Non-pigmented ciliary epithelial cell (primary cell): Measurements from ENCODE around the gene ATP13A4.
"Not testable (repeated sequence)": the region's sequence is repeated elsewhere in the genome, so short reads cannot be mapped to it uniquely, and the experiment has no call there.

Source experiments
- DNase-seq: peaks from one replicate; pipeline ENCODE4 v3.0.0-alpha.2; 2010; ENCODE audit warnings: low read depth

The ATP13A4 gene

DNA sequence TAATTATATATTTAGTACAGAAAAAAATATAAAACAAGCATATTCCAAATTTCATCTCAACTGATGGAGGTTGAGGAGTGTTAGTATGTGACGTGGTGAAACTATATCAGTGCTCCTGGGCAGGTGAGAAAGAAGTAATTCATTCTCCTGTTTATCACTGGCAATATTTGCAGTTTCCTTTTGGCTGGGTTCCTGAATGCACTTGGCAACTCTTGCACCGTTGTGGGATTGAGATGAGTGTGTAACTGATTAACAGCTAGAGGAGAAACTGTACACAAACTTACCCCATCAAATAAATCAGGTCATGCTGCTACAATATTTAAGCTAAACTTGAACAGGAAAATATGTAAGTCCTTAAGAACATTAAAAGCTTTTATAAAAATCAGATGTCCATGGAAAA lies 2.1 kb upstream of the ATP13A4 start:
- DNase-seq, result no peak

- no peak for DNase-seq
Measured at GRCh38 chr3:193553586-193553985, 1.1 kb downstream of the ATP13A4 start.

DNA sequence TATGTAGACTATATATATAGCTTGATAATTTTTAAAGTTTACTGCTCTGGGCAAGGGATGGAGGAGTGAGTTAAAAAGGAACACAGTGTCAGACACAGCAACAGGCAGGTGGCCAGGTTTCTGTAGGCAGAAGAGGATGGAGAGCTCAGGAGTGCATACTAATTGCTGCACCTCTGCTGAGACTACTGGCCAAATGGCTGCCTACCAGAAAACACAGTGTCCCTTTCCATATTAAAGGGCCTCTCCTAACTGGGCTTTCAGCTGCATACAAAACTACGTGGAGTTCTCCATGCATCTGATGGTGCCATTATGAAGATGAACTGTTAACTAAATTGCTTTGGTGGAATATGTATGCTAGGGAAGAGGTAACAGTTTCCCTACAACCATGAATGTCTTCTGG lies 1.8 kb downstream of the ATP13A4 start:
- no peak for DNase-seq

- no peak for DNase-seq
Measured at GRCh38 chr3:193548406-193548805, 6.3 kb downstream of the ATP13A4 start.

- no peak for DNase-seq
Measured at GRCh38 chr3:193546129-193546528, 8.6 kb downstream of the ATP13A4 start.

DNA sequence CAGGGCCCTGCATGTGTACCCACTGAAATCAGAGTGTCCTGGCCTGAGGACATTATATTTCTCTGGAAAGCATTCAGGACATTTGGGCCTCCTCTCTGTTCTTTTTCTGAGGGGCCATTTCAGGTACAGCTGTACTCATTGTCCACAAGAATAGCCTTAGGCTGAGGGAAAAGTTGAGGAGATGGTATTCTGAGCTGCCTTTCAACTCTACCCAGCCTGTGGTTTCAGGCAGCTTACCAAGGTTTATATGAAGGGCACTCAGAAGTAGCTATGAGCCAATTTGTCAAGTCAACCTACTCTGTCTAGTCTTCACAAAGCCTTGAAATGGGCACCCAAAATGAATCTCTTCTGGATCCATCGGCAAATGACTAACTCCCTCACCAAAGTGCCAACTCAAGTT lies 9.4 kb downstream of the ATP13A4 start:
- no peak for DNase-seq

DNA sequence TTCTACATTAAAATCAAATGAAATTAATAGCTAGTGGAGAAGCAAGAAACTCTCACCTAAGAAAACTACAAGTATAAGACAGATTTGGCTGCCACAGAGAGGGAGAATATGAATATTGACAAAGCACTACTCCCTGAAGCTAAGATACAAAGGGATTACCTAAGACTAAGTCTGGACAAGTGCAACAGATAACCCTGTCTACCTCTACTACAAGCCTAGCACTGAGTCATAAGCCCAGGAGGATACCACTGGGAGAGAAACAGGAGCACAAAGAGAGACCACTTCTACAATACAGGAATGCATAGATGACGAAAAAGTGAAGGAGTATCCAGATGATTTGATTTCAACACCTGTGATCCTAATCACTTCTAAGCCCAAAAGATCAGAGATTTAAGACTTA lies 10.4 kb downstream of the ATP13A4 start:
- no peak for DNase-seq

GRCh38 chr3:193530231-193531165 lies 24.2 kb downstream of the ATP13A4 start:
- no peak for DNase-seq

DNA sequence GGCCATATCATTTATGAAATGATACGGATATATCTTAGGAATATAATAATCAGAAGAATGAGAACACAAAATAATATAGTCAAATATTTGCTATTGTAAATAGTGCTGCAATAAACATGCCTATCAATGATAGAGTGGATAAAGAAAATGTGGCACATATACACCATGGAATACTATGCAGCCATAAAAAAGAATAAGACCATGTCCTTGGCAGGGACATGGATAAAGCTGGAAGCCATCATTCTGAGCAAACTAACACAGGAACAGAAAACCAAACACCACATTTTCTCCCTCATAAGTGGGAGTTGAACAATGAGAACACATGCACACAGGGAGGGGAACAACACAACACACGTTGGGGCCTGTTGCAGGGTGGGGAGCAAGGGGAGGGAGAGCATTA lies 28.6 kb downstream of the ATP13A4 start:
- not testable (repeated sequence) for DNase-seq

DNA sequence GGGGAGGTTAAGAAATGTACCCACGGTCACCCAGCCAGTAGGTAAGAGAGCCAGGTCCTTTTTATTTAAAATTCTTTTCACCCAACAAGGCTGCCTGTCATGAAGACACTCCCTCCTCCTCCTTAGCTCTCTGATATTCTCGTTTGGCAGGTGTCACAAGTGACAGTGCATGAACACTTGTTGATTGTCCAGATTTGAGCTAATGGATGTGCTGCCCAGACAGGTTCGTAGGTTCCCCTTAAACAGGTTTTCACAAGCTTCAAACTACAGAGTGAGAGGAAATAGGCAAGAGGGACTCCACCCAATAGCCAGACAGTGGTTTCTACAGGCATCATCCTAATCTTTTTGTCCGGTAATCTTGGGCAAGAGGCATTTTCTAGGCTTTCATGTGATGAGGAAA lies 32.2 kb downstream of the ATP13A4 start:
- DNase-seq, result no peak

DNA sequence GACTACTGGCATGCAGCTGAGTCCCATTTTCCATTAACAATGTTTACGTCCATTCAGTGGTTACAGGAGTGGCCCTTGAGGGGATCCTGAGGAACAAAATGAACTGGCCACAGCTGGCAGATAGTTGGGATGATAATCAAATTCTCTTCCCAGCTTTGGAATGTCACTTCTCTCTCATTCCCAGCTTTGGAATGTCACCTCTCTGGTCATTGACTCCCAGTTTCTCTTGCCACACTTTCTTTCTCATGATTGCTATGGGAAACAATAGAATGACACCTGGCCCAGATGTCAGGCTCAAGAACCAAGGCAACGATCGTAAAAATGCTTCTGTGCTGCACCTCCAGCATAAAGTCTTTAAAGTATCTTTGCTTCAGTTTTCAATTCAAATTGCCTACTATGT lies 34.0 kb downstream of the ATP13A4 start:
- no peak for DNase-seq

DNA sequence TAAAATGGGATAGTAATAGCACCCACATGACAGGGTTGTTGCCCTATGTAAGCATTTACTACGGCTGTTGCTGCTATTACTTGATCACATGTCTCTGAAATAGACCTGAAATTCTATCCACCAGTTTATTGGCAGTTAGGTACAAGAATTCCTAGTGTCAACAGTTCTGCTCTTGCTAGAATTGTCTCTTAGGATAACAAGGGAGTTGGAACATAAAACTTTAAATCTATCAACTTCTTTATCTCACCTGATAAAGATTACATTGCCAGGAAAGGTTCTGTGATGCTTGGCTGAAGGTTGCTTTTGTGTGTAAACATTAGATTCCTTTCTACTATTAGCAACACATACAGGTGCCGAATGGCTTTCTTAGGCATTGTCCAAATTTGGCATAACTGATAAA lies 38.7 kb downstream of the ATP13A4 start:
- no peak for DNase-seq

DNA sequence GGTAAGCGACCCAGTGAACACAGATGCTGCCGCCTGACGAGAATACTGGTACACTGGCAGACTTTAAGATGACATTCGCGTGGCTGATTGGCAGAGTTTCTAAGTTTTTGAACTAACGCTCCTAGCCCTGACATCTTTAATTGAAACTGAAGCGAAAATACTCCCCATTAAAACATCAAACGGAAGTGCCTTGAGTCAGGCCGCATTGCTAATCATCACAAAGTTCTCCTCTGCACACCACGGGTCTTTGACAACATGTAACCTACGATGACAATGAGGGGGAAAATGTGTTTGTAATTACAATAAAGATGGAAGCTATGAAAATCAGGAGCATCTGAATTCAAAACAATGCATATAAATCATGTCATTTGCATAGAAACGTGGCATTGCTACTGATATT lies 44.5 kb downstream of the ATP13A4 start:
- no peak for DNase-seq

- no peak for DNase-seq
Measured at GRCh38 chr3:193509103-193509965, 45.4 kb downstream of the ATP13A4 start.

DNA sequence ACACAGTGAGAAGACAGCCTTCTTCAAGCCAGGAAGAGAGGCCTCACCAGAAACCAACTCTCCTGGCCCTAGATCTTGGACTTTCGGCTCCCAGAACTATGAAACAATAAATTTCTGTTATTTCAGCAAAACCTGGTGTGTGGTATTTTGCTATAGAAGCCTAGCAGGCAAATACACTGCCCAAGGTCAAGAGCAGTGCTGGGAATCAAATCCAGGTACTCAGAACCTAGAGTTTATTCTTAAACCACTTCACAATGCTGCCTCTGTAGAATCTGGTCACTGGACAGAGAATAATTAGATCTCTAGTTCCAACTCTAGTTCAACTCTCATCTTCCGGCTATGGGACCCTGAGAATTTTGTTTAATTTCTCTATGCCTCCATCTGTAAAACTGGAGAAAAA lies 46.6 kb downstream of the ATP13A4 start:
- DNase-seq, result no peak

DNA sequence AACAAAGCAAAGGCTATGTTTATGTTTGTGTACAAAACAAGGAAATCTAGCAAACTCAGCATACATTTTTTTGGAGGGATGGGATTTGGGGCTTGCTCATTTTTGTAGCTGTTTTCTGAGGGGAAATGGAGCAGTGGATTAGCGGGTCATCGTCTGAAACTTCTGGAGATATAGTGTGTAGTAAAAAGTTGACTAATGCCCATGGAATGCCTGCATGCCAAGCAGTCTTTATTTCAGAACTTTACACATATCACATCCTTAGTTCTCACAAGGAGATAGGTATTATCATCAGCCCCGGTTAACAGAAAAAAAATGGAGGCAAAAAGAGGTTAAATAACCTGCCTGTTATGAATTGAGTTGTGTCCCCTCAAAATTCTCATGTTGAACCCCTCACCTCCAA lies 47.1 kb downstream of the ATP13A4 start:
- DNase-seq, result no peak

DNA sequence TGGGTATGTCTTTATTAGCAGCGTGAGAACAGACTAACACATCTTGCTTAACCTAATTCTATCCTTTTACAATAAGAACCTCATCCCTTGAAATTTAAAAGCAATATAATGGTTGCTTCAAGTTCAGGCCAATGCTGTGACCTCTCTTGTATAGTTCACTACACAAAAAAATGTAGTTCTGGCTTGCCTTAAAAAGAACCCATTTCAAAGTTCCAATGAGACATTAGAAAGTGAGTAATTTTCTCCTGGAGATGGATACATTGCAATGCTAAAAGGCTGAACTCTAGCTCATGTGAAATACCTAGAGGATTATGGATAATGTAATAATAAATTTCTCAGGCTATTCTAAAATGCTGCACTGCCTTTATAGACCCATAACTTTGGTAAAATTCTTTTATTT lies 47.8 kb downstream of the ATP13A4 start:
- DNase-seq, result no peak

DNA sequence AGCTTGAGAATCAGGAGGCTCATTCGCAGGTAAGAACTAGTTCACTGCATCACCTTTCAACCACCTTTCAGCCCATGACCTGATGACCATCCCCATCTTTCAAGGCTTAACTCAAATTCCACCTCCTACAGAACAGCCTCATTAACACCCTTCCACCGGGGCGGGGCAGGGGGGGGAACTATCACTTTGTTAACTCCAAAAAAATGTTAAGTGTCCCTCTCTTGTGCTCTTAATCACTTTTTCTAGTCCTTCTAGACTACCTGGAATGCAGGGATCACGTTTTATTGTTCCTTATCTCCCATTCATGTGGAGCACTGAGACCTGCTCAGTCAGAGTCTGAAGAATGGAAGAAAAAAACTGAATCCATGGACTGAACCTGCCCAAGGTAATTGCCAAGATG lies 51.8 kb downstream of the ATP13A4 start:
- DNase-seq, result no peak

- no peak for DNase-seq
Measured at GRCh38 chr3:193499801-193500485, 54.8 kb downstream of the ATP13A4 start.

DNA sequence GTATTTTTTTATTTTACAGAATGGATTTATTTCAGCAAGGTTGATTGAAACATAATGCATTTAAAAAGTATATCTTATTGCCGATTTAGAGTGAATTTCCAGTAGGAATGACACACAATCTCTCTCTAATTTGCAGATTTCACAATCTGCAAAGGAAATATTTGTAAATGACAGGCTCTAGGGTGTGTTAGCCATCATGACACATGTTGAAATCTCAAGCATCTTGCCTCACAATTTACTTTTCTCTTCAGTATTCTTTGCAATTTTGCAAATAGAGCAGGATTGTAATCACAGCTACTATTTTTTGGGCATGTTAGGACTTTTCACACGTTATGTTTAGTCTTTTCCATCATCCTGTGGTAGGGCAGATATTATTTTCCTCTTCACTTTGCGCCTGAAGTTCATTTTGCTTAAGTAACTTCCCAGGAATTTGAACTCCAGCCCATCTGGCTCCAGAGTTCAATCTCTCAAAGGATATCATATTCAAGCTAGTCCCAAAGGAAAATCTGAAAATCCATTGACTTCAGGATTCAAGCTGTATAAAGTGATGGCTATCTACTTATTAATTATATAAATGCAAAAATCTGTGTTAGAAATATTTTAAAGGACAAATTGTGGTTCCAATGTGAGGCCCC lies 55.4 kb downstream of the ATP13A4 start:
- no peak for DNase-seq

DNA sequence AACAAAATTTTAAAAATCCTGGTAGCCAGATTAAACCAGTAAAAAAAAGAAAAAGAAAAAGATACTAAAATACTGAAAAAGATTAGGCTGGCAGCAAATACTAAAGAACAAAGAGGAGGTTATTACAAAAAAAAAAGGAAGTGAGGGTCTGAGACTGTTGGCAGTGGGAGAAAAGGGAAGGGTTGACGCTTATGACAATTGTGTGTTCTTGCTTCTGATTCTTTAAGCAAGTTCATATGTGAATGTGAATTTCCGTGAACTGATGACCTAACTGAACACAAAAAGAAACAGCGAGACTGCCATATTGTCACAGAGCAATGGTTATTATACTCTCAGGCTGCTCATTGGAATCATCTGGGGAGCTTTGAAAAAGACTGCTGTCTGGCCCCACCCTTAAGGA lies 56.5 kb downstream of the ATP13A4 start:
- DNase-seq, result no peak

DNA sequence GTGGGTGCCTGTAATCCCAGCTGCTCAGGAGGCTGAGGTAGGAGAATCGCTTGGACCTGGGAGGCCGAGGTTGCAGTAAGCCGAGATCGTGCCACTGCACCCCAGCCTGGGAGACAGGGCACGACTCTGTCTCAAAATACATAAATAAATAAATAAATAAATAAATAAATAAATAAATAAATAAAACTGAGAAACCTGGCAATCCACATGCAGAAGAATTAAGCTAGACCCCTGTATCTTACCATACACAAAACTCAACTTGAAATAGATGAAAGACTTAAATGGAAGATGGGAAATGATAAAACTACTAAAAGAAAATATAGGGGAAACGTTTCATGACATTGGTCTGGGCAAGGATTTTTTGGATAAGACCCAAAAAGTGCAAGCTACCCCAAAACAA lies 58.0 kb downstream of the ATP13A4 start:
- DNase-seq, result no peak
